GM18873 (cell line): Measurements from ENCODE around the gene YPEL3.
"Not testable (repeated sequence)": the region's sequence is repeated elsewhere in the genome, so short reads cannot be mapped to it uniquely, and the experiment has no call there.

Experiments
- ATAC-seq: cut with Tn5 transposase; IDR thresholded peaks from one replicate; pipeline ENCODE4 v1.9.1; 2021; ENCODE audit warnings: mild to moderate bottlenecking, moderate library complexity, moderate number of reproducible peaks; ENCODE audit not compliant: unreplicated experiment, low FRiP score

The YPEL3 gene, protein sequence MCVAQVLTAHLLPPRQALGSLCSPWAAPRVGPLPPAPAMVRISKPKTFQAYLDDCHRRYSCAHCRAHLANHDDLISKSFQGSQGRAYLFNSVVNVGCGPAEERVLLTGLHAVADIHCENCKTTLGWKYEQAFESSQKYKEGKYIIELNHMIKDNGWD

DNA sequence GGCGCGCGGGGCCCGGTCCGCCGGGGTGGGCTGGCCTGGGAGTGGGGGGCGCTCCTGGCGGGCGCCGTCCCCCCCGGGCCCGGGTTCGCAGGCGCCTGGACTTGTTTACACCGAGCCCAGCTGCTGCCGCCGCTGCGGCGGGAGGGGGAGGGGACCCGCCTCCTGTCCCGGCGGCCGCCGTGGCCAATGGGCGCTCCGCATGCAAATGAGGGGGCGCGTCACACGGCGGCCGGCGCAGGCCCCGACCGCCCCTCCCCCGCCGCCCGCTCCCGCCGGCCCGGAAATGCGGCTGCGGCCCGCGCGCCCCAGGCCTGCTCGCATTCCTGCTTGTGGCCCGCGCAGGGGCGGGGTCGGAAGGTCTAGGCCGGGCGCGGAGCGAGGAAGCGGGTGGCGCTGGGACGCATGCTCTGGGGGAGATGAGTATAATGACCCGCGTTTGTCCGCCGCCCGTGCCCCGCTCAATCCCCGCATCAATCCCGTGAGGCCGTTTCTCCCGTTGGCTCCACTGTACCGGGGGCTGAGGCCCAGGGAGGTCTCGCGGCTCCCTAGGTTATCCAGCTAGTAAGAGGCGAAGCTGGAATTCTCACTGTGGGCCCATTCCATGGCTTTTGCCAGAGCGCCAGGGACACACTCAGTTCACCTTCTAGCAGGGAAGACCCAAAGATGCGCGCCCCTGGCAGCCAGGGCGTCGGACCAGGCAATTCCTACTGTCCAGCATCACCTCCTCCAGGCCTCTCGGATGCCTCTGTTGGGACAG is at the start of gene YPEL3:
Gene YPEL3 (minus strand): TSS at position 109 of the 757 bp plus-strand sequence. CDS start 731 bp downstream, outside the sequence.
- ATAC-seq, result no peak

DNA sequence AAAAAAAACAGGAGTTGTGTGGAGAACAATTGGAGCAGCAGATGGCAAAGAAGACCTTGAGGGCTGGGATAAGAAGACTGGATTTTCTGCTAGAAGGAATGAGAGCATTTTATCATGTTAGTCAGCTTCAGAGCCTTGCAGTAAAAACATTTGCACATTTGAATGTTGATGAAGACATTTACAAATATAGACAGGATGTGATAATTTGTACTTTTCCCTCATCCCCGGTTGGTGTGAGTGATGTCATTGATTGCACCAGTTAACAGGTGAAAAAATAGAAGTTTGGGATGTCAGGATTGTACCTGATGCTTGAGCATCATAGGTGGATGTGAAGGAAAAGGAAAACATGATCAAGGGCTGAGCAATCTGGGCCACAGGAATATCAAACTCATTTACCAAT is 49.6 kb upstream of the YPEL3 start:
- ATAC-seq, result no peak

DNA sequence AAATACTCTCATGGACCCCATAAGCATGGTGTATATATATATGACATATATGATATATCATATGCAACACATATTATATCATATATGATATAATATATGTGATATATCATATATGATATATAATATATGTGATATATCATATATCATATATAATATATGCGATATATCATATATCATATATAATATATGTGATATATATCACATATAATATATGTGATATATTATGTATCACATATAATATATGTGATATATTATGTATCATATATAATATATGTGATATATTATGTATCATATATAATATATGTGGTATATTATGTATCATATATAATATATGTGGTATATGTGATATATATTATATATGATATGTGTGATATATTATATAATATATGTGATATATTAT is 48.9 kb upstream of the YPEL3 start:
- no peak for ATAC-seq

DNA sequence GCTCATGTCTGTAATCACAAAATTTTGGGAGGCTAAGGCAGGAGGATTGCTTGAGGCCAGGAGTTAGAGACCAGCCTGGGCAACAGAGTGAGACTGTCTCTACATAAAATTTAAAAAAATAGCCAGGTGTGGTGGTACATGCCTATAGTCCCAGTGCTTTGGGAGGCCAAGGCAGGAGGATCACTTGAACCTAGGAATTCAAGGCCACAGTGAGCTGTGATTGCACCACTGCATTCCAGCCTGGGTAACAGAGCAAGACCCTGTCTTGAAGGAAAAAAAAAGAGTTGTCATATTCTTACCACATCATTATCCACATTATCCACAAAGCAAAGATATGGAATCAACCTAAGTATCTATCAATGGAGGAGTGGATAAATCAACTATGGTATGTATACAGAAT is 48.0 kb upstream of the YPEL3 start:
- ATAC-seq, result no peak

DNA sequence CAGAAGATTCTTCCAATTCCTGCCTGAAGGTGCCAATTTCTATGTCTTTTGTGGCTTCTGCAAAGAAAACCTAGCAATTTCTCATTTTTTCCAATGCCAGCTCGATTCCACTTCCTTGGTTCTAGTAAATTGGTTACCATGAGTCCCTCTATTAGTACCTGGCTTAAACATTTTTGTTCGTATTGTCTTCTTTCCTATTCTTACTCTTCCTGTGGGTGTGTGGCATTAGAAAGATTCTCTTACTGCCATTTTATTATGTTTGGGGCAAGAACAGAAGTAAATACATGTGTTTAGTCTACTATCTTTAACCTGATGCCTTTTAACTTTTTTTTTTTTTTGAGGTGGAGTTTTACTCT is 47.3 kb upstream of the YPEL3 start:
- ATAC-seq, result no peak

DNA sequence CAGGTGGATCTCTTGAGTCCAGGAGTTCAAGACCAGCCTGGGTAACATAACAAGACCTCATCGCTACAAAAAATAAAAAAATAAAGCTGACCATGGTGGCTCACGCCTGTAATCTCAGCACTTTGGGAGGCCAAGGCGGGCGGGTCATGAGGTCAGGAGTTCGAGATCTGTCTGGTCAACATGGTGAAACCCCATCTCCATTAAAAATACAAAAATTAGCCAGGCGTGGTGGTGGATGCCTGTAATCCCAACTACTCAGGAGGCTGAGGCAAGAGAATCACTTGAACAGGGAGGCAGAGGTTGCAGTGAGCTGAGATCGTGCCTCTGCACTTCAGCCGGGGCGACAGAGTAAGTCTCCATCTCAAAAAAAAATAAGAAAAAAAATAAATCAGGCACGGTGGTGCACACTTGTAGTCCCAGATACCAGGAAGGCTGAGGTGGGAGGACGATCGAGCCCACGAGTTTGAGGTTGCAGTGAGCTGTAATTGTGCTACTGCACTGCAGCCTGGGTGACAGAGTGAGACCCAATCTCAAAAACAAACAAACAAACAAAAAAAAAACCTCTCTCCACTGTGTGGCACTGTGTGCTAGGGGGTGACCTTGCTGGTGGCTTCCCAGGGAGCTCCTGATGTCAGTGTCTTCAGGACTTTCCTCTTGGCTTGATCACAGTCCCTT is 46.8 kb upstream of the YPEL3 start:
- ATAC-seq, result no peak

DNA sequence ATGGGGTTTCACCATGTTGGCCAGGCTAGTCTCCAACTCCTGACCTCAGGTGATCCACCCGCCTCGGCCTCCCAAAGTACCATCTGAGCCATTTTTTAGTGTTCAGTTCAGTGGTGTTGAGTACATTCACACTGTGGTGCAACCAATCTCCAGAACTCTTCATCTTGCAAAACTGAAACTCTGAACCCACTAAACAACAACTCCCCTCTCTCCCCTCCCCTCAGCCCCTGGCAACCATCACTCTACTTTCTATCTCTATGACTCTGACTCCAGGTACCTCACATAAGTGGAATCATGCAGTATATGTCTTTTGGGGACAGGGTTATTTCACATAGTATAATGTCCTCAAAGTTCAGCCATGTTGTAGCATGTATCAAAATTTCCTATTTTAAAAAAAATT is 45.7 kb upstream of the YPEL3 start:
- ATAC-seq, result no peak

DNA sequence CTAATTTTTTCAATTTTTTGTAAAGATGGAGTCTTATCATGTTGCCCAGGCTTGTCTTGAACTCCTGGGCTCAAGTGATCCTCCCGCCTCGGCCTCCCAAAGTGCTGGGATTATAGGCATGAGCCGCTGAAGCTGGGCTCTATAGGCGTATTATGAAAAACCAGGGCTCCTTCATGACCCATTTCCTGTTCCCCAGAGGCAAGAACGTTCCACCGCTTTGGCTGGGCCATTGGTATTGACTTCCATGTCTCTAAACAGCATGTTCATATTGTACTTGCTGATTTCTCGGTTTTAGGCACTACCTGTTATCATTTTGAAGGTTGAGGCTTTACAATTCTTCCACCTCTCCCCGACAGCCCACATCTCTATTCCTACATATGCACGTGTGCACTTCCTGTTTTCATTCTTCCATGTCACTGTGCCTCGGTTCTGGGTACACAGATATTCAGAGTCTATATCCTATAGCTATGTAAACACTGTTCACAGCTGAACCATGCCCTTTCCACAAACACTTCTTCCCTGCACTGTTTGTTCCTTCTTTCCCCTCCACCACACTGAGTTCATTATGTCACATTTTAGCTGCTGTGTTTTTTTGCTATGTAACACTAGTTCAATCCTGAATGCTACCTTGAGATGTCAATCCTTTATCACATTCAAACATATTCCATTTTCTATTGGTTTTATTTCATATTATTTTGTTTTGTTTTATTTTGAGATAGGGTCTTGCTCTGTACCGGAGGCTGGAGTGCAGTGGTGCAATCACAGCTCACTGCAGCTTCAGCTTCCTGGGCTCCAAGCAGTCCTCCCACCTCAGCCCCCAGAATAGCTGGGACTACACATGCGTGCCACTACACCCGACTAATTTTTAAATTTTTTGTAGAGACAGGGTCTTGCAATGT is 43.8 kb upstream of the YPEL3 start:
- ATAC-seq, result no peak

DNA sequence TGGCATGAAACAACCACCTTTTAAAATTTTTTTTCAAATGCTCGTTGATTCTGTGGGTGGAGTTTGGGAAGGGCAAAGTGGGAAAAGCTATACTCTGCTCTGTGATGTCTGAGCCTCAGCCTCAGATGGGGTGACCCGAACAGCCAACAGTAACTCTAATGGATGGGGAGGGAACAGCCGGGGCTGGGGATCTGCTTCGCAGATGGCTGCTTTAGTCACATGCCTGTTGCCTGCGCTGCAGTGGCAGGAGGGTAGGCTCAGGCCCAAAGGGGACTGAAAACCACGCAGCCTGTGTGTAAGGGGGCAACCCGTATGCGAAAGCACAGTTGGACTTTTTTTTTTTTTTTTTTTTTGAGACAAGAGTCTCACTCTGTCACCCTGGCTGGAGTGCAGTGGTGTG is 41.9 kb upstream of the YPEL3 start:
- ATAC-seq, result no peak

DNA sequence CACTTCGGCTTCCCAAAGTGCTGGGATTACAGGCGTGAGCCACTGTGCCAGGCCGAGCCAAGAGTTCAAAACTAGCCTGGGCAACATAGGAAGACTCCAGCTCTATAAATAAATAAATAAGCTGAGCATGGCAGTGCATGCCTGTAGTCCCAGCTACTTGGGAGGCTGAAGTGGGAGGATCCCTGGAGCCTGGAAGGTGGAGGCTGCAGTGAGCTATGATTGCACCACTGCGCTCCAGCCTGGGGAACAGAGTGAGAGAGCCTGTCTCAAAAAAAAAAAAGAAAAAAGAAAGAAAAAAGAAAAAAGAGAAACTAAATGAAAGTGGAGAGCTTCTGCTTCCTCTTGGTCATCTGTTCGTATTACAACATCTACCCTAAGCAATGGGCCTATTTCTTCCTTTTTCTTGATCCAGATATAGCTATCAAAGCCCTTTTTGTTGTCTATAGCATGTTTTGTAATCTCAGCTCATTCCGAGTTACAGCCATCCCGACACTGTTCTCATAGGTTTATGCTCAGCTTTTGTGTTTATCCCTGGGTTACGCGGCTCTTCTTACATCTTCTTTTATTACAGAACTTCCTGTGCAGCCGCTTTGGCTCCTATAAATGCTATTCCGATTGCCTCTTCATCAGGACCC is 41.1 kb upstream of the YPEL3 start:
- ATAC-seq, result no peak

DNA sequence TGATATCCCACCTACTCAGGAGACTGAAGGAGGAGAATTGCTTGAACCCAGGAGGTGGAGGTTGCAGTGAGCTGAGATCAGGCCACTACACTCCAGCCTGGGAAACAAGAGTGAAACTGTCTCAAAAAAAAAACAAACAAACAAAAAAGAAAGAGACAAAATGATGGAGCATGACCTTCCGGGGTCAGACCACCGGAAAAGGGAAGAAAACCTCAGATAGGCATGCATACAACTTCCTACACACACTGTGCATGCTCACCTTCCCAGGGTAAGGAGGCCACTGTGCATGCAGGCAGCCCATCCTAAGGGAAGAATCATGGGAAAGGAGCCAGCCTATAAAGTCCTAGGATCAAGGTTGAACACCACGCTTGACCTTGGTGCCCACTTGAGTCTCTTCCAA is 36.6 kb upstream of the YPEL3 start:
- ATAC-seq, result no peak

DNA sequence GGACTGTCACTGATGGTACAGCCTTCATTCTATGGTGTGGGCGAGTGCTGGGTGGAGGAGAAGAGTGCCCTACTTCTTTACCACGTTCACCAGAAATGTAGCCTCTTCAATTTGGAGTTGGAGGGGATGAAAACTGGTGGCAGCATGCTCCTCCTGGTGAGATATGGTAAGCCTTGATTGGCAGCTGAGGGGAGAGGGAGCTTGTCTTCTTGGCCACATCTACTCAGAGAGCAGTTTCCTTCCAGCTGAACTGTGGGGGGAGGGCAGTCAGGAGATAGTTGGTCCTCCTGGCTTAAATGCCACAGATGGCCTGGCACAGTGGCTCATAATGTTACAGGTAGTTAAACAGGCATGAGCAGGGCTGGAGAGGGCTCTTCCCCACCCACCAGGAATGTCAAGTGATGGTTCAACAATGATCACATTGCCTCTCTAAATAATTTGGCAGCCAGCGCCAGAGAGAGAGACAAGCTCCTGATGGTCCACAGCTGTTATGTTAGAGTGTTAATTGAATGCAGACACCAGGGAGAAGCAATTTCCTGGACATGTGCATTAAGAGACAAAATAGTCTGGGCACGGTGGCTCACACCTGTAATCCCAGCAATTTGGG is 36.0 kb upstream of the YPEL3 start:
- no peak for ATAC-seq

DNA sequence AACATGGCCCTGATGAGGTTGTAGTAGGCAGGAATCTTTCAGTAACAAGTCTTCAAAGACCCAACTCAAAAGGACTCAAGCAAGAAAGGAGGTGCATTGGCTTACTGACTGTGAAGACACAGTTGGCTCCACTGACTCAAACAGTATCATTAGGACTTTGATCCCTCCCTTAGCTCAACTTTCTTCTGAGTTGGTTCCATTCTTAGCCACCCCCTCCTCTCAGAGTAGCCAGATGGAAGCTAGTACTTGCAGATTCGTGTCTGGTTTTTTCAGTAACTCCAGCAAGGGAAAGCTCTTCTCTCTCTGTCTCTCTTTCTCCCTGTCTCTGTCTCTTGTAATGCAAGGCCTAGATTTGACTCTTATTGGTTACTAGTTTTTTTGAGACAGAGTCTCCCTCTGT is 32.0 kb upstream of the YPEL3 start:
- no peak for ATAC-seq

DNA sequence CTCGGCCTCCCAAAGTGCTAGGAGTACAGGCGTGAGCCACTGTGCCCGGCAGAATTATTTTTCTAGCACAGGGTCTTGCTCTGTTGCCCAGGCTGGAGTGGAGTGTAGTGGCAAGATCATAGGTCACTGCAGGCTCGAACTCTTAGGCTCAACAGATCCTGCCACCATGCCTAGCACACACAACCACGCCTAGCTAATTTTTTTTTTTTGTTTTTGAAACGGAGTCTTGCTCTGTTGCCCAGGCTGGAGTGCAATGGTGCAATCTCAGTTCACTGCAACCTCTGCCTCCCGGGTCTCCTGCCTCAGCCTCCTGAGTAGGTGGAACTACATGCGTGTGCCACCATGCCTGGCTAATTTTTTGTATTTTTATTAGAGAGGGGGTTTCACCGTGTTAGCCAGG is 29.7 kb upstream of the YPEL3 start:
- ATAC-seq, result not testable (repeated sequence)

DNA sequence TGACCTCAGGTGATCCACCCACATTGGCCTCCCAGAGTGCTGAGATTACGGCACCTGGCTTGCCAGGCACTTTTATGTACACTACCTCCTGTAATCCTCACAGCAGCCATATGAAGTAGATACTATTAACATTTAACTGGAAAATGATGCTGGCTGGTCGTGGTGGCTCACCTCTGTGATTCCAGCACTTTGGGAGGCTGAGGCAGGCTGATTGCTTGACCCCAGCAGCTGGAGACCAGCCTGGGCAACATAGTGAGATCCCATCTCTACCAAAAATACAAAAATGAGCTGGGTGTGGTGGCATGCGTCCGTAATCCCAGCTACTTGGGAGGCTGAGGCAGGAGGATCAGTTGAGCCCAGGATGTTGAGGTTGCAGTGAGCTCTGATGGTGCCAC is 29.0 kb upstream of the YPEL3 start:
- no peak for ATAC-seq

DNA sequence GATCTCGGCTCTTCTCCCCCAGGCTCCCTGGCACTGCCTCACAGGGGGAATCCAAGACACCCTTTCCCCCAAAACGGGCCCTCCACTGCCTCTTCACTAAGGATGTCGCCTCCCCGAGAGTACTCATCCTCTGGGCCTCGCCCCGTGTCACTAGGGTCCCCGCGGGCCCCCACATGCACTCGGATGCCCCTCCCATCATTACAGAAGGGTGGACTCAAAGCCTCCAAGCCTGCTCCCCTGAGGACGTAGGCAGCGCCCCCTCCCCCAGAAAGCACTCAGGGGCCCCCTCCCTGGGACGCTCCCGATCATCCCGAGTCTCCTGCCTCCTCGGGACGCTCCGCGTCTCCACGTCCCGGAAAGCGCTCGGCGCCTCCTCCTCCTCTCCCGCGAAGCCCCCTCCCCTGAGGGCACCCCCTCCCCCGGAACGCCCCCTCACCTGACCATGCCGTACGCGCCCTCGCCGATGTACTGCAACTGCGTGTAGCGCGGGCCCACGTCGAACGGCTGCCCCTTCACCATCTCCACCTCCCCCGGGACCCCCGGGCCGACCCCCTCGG is 26.7 kb upstream of the YPEL3 start:
- no peak for ATAC-seq

DNA sequence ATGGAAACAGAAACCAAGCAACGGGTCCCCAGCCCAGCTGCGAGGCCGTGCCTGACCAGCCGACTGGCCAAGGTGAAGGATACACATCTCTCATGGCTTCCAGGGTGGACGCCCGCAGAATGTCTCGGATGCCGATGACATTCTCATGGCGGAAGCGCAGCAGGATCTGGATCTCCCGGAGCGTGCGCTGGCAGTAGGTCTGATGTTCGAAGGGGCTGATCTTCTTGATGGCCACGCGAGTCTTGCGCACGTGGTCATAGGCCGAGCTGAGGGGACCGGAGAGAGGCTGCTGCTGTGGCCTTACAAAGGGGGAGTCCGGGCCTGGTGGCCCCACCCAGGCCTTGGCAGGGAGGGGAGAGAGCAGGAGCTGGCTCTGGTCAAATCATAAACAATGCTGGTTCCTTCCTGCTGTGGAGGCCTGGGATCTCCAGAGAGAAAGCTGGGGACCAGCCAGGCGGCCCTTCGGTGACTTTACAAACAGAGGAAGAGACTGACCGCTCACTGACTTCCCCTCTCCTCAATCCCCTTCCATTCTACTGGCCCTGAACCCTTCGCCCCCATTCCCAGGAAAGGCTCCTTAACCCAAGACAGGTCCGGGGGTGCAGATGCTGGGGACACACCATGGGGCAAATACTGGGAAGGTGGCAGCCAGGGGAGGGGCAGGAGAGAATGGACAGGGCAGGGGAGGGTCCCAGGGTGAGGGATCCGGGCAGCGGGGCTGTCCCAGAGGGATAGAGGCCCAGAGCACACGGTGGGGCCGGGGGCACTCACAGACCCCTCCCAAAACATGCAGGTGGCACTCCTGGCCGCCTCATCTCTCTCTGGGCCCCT is 25.9 kb upstream of the YPEL3 start:
- ATAC-seq, result no peak

DNA sequence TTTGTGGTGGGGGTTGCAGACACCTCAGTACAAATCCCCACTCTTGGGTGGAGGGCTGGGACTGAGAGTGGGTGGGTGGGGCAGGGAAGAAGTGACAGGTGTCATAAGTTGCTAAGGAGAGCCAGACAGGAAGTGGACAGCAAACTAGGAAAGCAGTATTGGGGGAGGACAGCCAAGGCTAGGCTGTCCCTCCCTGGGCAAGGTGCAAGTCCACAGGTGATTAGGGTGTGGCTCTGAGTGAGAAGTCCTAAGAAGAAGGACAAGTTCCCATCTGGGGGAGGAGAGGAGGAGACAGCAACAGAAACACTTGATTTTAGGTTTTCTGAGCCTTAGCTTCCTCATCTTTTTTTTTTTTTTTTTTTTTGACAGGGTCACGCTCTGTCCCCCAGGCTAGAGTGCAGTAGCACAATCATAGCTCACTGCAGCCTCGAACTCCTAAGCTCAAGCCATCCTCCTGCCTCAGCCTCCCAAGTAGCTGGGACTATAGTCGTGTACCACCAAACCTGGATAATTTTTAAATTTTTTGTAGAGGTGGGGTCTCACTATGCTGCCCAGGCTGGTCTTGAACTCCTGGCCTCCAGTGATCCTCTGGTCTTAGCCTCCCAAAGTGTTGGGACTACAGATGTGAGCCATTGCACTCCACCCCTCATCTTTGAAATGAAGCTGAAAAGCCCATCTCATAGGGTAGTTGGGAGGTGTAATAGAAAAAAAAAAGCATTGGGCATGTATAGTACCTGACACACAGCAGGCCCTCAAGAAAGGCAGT is 24.5 kb upstream of the YPEL3 start:
- ATAC-seq, result no peak
